HL-60/S4 treated with phorbol 12-myristate 13-acetate at 8.2 ng/mL for 4 days and 3 days (cell line): Measurements from ENCODE around the gene ALS2CL.

ENCODE experiments used
- in situ Hi-C: fragments of 300-500 bp; cut with MboI; formaldehyde crosslinking; loops from 2 replicates; pipeline ENCODE4 v1.15.0; 2022; ENCODE audit warnings: low sequenced_read_pairs

ALS2CL gene

DNA sequence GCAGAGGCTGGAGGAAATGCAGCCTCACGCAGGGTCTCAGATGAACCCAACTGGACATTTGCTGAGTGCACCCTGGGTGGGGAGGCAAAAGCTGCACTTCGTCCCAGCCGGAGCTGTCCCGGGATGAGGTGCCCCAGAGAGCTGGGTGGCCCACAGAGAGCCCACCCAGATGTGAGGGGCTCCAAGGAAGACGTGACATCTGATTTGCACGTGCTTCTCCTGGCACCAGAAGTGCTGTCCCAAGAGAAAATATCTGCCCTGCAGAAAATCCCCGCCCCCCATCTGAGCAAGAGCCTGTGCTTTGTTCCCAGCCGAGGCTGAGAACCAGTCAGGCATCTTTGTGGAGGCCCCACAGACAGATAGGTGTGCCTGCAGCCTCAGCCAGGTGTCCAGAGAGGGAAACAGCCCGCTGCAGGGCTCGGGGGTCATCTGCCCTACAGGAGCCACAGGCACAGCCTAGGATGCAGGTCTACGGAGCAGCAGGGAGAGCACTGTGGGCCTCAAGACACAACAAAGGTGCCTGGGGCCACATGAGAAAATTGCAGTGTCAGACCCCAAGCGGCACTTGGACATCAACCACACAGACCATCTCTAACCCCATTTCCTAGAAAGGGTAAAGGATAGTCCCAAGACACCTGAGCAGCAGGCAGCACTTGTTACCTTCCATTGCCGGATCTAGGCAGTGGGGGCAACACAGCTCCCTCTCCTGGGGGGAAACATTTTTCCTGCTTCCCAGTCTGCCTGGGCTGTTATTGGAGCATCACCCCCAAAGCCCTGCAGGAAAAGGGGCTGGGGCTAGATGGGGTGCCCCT is 13.5 kb upstream of the ALS2CL start:
- in situ Hi-C loops: loop anchor here (25.0 kb wide), 1 partner anchor 180 kb away; the partner anchor contains the start of gene PTH1R

DNA sequence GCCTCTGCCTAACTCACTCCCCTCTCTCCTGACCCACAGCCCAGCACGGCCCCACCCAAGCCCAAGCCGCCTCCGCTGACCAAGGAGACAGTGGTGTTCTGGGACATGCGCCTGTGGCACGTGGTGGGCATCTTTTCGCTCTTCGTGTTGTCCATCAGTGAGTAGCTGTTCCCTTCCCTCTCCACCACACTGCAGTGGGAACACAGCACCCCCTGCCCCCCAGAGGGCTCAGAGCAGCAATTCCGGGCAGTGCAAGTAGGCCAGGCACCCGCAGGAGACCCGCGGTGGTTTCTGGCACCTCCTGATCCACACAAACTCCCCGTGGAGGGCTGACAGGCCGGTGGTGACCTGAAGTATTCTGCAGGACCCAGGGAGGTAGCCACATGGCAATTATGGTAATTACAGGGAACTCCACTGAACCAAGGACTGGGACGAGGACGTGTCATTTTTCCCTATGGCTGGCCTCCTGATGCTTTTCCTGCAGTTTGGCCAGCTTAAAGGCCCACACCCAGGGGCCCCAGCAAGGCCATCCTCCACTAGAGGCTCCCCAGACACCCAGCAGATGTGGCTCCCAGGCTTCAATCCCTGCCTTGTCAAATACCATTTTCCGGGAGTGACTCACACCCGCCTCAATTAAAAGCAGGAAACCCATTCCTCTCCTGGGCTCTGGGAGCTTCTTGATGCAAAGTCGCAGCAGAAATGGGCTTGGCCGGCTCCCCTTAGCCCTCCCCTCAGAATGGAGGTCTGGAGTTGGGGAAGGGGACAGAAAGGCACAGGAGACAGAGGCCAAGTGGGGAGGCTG is 12.5 kb upstream of the ALS2CL start:
- in situ Hi-C loops: loop anchor here (25.0 kb wide), 1 partner anchor 181 kb away; the partner anchor contains the start of gene PTH1R

DNA sequence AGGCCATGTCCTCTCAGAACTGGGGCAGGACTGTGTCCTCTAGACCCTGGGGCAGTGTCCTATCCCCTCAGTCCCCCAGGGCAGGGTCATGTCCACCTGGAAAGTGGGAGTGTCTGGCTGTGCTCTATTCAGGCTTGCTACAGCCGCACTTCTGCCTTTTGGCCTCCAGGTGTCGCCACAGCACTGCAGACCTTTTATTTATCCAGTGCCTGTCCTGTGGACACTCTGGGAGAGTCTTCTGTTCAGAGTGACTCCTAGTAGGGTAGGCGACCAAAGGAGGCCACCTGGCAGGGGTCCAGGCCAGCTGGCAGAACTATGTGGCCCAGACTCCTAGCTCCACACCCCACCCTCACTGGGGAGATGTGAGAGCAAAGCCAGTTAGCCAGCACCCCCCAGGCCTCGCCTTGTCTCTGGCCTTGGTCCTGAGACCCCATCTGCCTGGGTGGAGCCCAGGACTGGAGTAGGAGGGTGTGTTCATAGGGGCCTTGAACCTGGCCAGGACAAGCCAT is 11.6 kb upstream of the ALS2CL start:
- in situ Hi-C loops: loop anchor here (25.0 kb wide), 1 partner anchor 182 kb away; the partner anchor contains the start of gene PTH1R

DNA sequence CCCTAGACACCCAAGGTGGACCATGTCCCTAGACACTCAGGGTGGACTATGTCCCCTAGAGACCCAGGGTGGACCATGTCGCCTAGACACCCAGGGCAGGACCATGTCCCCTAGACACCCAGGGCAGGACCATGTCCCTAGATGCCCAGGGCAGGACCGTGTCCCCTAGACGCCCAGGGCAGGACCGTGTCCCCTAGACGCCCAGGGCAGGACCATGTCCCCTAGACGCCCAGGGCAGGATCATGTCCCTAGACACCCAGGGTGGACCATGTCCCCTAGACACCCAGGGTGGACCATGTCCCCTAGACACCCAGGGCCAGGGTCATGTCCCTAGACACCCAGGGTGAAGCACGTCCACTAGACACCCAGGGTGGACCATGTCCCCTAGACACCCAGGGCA is 10.9 kb upstream of the ALS2CL start:
- in situ Hi-C loops: loop anchor here (25.0 kb wide), 1 partner anchor 183 kb away; the partner anchor contains the start of gene PTH1R

DNA sequence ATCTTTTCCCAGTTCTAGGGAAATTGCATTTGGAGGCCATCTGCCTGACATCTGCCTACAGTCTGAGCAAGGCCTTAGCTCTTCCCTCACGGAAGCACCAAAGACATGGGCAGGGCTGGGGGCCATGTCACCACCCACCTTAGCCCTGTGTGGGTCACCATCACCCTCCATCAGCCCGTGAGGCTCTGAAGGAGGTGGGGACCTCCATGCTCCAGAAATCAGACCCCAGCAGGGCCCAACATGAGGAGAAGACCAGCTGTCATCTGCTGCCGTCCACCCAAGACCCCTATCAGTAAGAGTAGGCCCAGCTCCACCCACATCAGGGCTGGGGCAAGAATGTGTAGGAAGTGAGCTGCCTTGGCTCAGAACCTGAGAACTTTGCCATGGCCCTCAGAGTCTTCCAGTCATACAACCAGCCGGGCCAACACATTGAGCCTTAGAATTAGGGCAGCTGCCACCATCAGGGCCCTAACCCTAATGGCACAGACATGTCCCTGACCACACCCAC is 9.6 kb upstream of the ALS2CL start:
- in situ Hi-C loops: loop anchor here (25.0 kb wide), 1 partner anchor 184 kb away; the partner anchor contains the start of gene PTH1R

DNA sequence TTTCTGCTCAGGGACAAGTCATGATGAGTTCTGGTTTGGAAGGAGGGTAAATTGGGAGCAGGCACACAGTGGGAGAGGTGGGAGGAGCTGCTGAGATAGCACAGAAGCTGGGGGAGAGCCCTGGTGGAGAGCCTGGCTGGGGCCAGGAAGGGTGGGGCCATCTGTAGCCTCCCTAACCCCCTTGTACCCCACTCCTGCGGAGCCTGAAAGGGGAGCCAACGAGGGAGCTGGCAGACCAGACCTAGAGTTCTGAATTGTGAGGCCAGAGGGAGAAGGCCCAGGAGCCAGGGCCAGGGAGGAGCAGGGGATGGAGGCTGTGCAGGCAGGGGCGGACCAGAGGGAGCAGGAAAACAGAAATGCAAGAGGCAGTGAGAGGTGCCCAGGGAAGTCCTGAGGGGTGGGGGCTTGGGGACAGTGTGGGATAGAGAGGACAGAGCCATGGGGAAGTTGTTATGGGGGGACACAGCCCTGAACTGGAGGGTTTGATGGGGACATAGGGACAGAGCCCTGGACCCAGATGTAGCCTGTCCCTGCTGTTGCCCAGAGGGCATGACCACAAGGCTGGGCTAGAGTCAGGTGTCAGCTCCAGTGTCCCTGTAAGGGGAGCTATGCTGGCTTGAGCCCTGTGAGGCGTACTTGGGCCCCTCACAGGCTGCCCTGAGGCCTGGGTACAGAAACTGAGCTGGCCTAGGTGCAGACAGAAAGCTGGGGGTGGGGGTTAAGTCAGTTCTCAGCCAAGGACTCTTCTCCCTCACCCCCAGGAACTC is 8.9 kb upstream of the ALS2CL start:
- in situ Hi-C loops: loop anchor here (25.0 kb wide), 1 partner anchor 185 kb away; the partner anchor contains the start of gene PTH1R

DNA sequence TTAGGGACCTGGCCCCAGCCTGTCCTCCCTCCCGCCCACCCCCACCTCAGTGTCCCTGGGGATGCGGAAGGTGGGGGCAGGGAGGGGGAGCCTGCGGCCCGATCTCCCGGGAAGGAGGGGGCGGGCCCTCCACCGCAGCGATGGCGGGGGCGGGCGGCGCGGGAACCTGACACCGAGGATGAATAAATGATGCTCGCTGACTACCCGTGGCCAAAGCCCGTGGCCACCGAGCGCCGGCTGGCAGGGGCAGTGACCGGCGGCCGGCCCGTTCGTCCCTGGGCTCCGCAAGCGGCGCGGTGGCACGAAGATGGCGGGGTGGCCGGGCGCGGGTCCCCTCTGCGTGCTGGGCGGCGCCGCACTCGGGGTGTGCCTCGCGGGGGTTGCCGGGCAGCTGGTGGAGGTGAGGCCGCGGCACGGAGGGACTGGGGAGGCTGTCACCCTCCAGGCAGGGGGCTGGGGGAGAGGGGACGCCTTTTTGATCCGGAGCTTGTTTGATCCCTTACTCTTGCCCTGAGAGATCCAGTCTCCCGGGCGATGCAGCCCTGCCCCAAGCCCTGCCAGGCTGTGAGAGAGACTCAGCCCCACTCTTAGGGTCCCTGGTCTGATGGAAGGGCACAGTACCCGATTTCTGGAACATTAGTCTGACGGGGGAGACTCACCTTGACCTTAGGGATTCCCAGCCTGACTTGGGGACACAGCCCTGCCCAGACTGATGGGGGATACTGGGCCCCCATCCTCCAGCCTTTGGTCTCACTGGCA is 7.9 kb upstream of the ALS2CL start, which contains the start of gene TMIE:
Gene TMIE (plus strand): TSS at position 212 of the 759 bp plus-strand sequence. CDS start 96 bp downstream, at position 308.
- in situ Hi-C loops: loop anchor here (25.0 kb wide), 1 partner anchor 186 kb away; the partner anchor contains the start of gene PTH1R

DNA sequence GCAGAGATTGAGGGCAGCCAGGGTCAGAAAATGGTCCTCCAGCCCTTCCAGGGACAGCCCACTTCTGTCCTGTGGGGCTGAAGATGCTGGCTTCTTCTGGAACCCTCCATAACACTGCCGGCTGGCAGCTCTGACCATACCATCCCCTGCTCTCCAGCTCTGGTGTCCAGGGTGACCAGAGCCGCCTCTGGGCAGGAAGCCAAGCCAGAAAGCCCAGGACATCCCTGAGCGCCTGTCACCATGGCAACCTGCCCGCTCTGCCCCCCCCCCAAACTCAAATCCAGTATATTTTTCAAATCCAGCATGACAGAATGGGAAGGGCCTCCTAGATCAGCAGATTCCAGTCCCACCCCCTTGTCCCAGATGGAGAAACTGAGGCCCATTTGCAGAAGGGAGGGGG is 7.3 kb upstream of the ALS2CL start:
- in situ Hi-C loops: loop anchor here (25.0 kb wide), 1 partner anchor 187 kb away; the partner anchor contains the start of gene PTH1R

DNA sequence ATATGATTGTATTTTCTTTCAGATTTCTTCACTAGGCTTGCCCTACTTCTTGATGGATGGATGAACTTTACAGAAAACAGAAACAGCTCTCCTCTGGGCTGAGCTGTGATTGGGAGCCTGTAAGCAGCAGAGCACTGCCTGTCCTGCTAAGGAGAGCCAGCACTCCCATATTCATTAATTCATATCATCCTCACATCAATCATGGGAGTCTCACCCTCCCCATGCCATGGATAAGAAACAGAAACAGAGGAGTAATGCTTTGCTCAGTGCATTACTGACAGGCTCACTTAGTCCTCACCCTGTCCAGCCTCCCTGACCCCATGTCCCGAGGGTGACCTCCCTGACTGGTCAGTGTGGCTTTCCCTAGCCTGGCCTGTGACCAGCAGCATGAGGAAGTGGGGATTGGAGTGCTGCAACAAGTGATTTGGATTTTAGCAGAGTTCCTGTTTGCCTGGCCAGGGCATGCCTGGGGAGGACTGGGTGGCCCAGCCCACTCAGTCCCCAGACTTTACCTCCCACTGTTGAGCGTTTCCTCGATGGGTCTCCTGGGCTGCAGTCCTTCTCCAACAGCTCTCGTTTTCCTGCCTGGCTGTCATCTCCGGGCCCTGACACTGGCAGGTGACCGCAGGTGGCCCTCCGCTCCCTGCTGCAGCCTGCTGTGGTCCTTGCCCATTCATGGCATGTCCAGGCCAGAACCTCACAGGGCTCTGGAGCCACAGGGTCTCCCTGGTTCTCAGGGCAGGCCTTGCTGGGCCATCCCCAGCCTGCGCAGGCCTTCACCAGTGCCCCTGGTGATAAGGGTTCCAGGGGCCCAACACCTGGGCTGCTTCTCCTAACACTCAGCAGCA is 6.4 kb upstream of the ALS2CL start:
- in situ Hi-C loops: loop anchor here (25.0 kb wide), 1 partner anchor 187 kb away; the partner anchor contains the start of gene PTH1R

DNA sequence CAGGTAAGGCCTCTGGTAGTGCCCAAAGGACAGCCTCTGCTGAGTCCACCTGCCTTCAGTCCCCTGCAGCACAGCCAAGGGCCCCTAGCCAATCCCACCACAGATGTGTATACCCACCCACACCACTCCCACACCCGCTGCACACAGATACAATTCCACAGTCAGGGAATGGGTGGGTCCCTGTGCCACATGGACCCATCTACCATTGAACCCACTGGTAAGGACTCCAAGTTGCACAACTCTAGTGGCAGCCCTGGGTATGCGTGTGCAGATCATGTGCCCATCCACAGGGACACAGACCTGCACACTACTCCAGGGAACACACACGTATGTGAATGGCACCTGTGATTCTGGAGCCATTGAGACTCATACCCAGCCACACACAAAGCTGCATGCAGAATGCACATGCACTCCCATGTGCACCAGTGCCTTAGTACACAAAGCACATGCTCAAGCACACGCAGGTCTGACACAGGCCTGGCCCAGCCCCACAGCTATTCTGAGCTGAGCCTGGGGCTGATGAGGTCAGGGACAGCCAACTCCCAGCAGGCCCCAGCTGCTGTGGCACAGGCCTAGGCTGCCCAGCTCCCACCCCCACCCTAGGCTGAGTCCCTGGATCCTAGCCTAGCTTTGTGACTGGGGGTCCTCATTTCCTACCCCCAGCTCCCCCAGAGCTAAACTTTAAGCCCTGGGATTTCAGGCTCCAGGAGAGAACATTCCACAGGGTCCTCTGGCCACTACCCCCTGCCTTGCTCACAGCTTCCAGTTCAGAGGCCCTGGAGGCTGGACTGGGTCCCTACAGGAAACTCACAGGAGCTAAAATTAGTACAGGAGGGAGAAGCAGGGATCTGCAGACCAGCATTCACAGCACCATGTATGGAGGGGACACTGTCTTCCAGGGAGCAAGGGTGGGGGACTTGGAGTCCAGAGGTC is 2.7 kb upstream of the ALS2CL start:
- in situ Hi-C loops: no loop called here

DNA sequence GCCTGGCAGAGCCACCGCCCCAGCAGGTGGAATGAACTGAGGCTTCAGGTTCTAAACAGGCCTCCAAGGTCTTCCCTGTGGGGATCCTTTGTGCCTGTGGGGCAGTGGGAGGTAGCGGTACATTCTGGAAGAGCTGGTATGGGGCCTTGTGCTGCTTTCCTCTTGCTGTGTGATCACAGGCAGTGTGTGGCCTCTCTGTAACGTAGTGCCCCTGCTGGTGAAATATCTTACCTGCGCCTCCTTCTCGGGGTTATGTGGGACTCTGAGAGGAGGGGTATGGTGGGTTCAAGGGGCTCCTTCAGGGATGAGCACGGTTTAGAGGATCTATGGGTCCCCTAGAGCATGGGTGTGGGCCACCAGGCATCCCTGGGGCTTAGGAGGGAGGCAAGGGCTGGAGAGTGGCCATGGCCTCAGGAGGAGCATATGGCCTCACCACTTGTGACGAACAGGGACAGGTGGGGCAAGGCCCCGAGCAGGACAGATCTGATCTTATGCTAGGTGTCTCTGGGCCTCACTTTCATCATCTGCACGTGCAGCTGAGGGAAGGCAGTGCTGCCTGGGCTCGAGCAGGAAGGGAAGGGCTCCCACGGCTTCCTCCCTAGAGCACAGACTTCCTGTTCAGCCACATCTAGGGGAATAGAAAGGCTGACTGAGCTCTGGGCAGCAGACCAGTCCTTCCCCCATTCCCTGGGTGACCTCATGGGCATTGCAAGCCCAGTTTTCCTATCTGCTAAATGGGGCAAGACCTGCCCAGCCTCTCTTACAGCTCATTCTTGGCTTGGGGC is 1.9 kb upstream of the ALS2CL start:
- in situ Hi-C loops: no loop called here

DNA sequence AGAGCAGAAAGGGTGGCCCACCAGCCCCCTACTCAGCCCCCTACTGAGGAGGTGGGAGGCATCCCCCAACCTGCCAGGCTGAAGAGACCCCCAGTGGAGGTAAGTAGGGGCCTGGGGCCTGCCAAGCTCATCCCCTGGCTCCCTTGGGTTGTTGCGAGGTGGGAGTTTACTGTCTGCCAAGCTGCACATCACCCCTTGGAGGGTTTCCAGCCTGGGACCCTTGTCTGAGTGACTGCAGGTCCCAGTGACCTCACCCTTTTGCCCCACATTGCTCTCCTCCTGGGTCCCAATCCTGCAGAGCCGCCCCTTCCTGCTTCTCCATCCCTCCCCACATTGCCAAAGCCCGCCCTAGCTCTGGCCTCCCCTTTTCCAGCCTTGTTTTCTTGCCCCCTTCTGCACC is 1.0 kb upstream of the ALS2CL start:
- in situ Hi-C loops: no loop called here

DNA sequence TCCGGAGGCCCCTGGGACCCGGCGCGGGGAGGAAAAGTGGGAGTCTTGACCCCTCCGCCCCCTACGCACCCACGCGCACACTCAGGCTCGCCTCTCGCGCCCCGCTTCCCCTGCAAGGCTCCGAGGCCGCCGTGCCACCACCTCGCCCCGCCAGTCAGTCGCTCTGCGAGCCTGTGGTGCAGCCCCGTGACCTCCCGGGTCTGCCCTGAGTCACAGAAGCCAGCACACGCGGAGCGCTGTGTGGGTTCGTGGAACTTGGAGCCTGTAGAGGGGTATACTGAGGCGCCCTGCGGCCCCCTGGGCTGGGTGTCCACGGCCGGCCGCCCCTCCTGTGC is 380 bp upstream of the ALS2CL start:
- in situ Hi-C loops: no loop called here

DNA sequence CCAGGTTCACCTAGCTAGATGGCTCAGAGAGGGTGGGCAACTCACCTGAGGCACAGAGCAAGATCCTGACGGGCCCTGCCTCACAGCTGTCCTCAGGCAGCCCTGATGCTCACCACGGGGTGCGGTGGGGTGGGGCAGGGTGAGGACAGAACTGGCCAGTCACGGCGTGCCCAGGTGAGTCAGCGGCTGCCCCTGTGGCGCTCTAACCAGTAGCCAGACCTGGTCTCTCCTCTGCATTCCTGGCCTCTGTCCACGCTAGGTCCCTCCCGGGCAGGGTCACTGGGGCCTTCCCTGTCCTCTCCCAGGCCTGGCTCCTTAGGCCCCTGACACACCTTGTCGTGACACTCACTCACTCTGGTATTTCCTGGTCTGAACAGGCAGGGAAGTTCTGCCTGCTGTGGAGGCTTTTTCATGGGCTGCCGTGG is 901 bp downstream of the ALS2CL start:
- in situ Hi-C loops: no loop called here

DNA sequence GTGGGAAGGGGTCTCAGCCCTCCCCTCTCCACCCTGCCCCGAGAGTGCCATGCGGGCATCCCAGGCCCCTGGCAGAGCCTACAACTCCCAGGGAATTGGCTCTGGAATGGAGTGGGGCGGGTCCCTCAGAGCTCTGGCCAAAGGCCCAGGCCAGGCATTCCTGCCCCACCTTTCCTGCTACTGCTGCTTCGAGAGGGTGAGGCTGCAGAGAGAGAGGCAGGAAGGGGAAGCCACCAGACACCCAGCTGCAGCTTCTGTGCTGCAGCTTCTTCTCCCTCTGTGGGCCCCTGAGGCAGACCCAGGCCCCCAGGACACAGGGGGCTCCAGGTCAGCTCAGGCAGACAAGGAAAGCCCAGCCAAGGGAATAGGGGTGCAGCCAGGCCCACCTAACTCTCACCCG is 2.7 kb downstream of the ALS2CL start:
- in situ Hi-C loops: no loop called here

DNA sequence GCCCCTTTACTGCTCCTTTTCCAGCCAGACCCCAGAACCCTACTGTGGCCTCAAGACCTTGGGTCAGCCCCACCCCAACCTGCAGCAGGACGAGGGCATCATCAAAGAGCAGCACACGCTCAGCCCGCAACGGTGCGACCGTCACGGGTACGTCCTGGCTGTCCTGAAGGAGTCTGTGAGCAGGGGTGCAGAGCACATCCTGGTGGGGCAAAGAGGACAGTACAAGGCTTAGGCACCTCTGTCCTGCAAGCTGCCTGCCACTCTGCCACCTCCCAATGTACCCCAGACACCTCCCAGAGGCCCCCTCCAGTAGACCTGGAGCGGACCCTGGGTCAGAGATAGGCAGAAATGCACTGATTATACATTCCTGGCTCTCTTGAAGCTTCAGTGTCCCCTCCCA is 8.0 kb downstream of the ALS2CL start:
- in situ Hi-C loops: no loop called here

DNA sequence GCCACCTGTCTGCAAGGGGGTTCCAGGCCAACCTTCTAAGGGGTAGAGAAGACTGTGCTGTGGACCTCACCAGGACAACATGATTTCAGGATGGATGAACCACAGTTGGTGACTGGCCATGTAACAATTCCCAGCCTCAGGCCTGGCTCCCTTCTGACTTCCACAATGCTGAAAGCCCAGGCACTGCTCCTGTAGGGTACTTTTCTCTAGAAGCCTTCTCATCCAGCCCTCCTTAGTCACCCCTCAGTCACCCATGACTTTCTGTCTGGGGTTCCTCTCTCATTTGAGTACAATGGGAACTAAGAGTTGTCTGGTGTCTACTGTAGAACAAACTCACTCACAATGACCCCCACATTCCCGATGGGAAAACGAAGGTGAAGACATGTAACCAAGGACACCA is 8.6 kb downstream of the ALS2CL start:
- in situ Hi-C loops: no loop called here
